Stimulated activated naive CD8-positive, alpha-beta T cell treated with anti-CD3 and anti-CD28 coated beads, Interleukin-15, amount 100 ng/mL, for 72 hours (primary cell): ENCODE results near the gene ALPK3.

ENCODE experiments used
- ATAC-seq: fragments of 150-1000 bp; cut with Tn5 transposase; 2 replicates; pipeline ENCODE4 v1.10.0; 2021; ENCODE audit warnings: mild to moderate bottlenecking, moderate library complexity
- DNase-seq, 2 donors: peaks; one replicate each; pipeline ENCODE4 v3.0.0; 2021 to 2022
- H3K27ac Mint-ChIP-seq, 2 donors: one replicate each; pipeline ENCODE4 v1.8.0; 2022; ENCODE audit warnings: mild to moderate bottlenecking in 2 of 2, mixed read lengths in 2 of 2, moderate library complexity in 2 of 2
- H3K27me3 Mint-ChIP-seq: one replicate; pipeline ENCODE4 v1.8.0; 2022; ENCODE audit warnings: mixed read lengths
- H3K4me1 Mint-ChIP-seq: one replicate; pipeline ENCODE4 v1.8.0; 2022; ENCODE audit warnings: mild to moderate bottlenecking, mixed read lengths
- H3K4me3 Mint-ChIP-seq, 2 donors: one replicate each; pipeline ENCODE4 v1.8.0; 2022; ENCODE audit warnings: mild to moderate bottlenecking in 2 of 2, mixed read lengths in 2 of 2, moderate library complexity in 1 of 2
- H3K9me3 Mint-ChIP-seq, 2 donors: one replicate each; pipeline ENCODE4 v1.8.0; 2022; ENCODE audit warnings: mixed read lengths in 2 of 2

Gene ALPK3

DNA sequence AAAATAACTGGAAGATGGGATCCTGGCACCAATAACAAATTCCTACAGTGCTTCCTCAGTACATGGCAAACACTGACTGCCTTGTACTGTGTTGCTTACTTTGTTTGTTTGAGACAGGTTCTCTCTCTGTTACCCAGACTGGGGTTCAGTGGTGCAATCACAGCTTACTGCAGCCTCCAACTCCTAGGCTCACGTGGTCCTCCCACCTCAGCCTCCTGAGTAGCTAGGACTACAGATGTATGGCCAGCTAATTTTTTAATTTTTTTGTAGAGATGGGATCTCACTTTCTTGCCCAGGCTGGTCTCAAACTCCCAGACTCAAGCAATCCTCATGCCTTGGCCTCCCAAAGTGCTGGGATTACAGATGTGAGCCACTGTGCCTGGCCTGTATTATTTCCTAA lies 3.7 kb upstream of the ALPK3 start:
- Mint-ChIP-seq H3K4me3 (no peak overlapping the region), H3K27me3 (peaks cover 18% of the 10 kb centered on the region), H3K4me1 (peaks cover 14% of the 10 kb centered on the region), H3K27ac (no peak overlapping the region), H3K9me3 (no peaks in the 10 kb centered on the region)
- ATAC-seq (no peak), DNase-seq (no peak)

GRCh38 chr15:84813931-84814330 lies 3.2 kb upstream of the ALPK3 start:
- DNase-seq (no peak), ATAC-seq (no peak)
- H3K4me1 Mint-ChIP-seq: peaks cover 14% of the 10 kb centered on the region
- no peak overlapping the region for H3K4me3 Mint-ChIP-seq
- H3K9me3 Mint-ChIP-seq: no peaks in the 10 kb centered on the region
- H3K27ac Mint-ChIP-seq: no peak overlapping the region
- peaks cover 22% of the 10 kb centered on the region for H3K27me3 Mint-ChIP-seq

- Mint-ChIP-seq H3K4me3 (no peak overlapping the region), H3K27ac (no peak overlapping the region), H3K9me3 (no peaks in the 10 kb centered on the region), H3K4me1 (peaks cover 14% of the 10 kb centered on the region), H3K27me3 (peaks cover 26% of the 10 kb centered on the region)
- ATAC-seq: no peak
- DNase-seq: no peak
Measured at GRCh38 chr15:84814916-84815315, 2.2 kb upstream of the ALPK3 start.

DNA sequence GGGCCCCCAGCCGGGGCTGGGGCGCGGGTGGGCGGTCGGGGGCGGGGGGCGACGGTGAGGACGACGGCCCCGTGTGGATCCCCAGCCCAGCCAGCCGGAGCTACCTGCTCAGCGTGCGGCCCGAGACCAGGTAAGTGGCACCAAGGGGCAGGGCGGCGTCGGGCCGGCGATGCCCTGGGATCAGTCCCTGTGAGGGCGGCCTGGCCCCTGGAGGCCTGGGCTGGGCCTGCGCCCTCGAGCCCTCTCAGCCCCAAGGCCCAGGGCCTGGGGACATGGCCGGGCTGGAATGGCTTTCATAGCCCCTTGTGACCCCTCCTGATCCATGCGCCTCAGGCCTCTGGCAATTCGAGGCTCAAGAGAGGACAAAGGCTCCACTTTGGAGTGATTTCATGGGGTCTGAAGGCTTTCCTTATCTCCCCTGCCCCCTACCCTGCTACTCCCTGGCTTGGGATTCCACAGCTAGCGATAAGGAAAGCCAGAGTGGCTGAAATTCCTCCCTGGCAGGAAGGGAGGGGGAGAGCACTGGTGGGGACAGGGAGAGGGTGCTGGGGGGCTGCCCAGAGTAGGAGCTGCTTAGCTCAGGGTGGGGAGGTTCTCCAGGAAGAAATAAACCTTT lies 418 bp downstream of the ALPK3 start:
- ATAC-seq (peak; percentile 53), DNase-seq (no peak)
- Mint-ChIP-seq H3K4me1 (peaks cover 14% of the 10 kb centered on the region), H3K4me3 (peak overlapping the region in 1 of 2 donors; percentile 24), H3K9me3 (no peaks in the 10 kb centered on the region), H3K27me3 (peaks cover 26% of the 10 kb centered on the region), H3K27ac (peak overlapping the region; percentile 61 to 90)

- Mint-ChIP-seq H3K27ac (peak overlapping the region; percentile 61 to 90), H3K4me1 (peaks cover 14% of the 10 kb centered on the region), H3K27me3 (peaks cover 26% of the 10 kb centered on the region), H3K4me3 (peak overlapping the region in 1 of 2 donors; percentile 24), H3K9me3 (no peaks in the 10 kb centered on the region)
- DNase-seq (no peak), ATAC-seq (no peak)
Measured at GRCh38 chr15:84818261-84819131, 1.3 kb downstream of the ALPK3 start.

DNA sequence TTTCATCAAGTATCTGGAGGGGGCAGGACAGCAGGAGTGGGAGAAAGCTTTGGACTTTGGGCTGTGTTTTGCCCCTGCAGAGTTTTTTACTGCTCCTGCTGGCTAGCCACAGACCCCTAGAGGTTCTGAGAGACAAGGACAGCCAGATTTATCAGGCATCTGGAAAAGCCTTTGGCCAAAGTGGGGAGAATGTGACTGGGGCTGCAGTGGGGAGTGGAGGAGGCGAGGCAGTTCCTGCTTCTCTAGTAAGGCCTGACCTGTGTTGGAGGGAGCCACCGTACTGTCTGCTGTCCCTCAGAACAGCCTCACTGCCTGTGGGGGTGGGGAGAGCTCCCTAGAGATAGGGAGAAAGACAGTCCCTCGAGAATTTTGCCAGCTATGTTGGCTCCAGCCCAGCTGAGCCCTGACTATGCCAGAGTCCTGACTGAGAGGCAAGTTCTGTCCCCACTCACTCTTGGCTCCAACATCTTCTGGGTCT lies 2.2 kb downstream of the ALPK3 start:
- ATAC-seq (no peak), DNase-seq (no peak)
- Mint-ChIP-seq H3K27me3 (peaks cover 26% of the 10 kb centered on the region), H3K27ac (peak overlapping the region in 1 of 2 donors; percentile 51), H3K4me3 (no peak overlapping the region), H3K4me1 (peaks cover 14% of the 10 kb centered on the region), H3K9me3 (no peaks in the 10 kb centered on the region)

DNA sequence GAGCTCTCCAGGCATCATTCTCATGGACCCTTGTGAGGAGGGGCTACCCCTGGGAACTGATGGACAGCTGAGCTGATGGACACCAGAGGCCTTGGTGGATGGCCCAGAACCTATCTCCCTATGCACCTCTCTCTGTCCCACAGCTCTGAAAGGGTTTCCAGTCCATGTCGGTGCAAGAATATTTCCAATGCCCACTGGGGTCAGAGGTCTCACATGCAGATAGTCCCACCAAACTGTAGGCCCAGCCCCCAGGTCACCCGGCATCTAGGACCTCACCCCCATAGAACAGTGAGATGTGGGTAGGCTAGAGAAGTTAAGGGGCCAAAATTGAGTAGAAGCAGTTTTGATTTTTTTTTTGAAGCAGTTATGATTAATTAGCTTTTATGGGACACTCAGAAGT lies 2.6 kb downstream of the ALPK3 start:
- Mint-ChIP-seq H3K27ac (no peak overlapping the region), H3K4me1 (peaks cover 14% of the 10 kb centered on the region), H3K4me3 (no peak overlapping the region), H3K9me3 (no peaks in the 10 kb centered on the region), H3K27me3 (peaks cover 26% of the 10 kb centered on the region)
- no peak for DNase-seq
- no peak for ATAC-seq

DNA sequence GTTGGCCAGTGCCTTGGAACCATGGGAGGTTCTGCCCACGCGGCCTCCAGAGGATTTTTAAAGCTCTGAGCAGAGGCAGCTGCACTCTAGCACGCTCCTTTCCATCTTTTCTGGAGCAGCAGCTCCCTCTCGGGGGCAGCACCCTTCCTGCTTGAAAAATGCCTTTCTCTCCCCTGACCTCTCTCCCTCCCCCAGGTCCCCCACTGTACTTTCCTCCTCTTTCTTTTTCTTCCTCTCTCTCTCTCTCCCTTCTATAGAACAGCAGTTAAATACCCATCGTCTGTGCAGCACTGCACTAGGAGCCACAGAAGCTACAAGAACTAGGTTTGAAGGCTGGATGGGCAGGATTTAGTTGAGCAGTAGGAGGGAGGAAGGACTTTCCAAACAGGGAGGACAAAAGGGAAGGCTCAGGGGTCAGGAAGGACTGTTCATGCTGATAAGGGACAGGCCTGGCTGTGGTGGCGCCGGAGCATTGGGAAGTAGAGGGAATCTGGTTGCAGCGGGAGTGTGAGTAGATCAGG lies 4.4 kb downstream of the ALPK3 start:
- peak overlapping the region in 1 of 2 donors; percentile 2 for H3K27ac Mint-ChIP-seq
- no peak for DNase-seq
- no peaks in the 10 kb centered on the region for H3K9me3 Mint-ChIP-seq
- no peak overlapping the region for H3K4me3 Mint-ChIP-seq
- H3K4me1 Mint-ChIP-seq: peaks cover 10% of the 10 kb centered on the region
- no peak for ATAC-seq
- H3K27me3 Mint-ChIP-seq: peaks cover 11% of the 10 kb centered on the region

- DNase-seq: no peak
- no peaks in the 10 kb centered on the region for H3K9me3 Mint-ChIP-seq
- no peak overlapping the region for H3K27ac Mint-ChIP-seq
- H3K27me3 Mint-ChIP-seq: peaks cover 7% of the 10 kb centered on the region
- H3K4me1 Mint-ChIP-seq: peaks cover 6% of the 10 kb centered on the region
- no peak overlapping the region for H3K4me3 Mint-ChIP-seq
- no peak for ATAC-seq
Measured at GRCh38 chr15:84822653-84823281, 5.6 kb downstream of the ALPK3 start.

- DNase-seq: no peak
- Mint-ChIP-seq H3K4me3 (no peak overlapping the region), H3K9me3 (no peaks in the 10 kb centered on the region), H3K27me3 (peaks cover 7% of the 10 kb centered on the region), H3K27ac (no peak overlapping the region), H3K4me1 (no peaks in the 10 kb centered on the region)
- ATAC-seq: no peak
Measured at GRCh38 chr15:84823282-84823878, 6.2 kb downstream of the ALPK3 start.

GRCh38 chr15:84824260-84825007 lies 7.3 kb downstream of the ALPK3 start:
- ATAC-seq: no peak
- no peak for DNase-seq
- Mint-ChIP-seq H3K27me3 (no peaks in the 10 kb centered on the region), H3K4me3 (no peak overlapping the region), H3K27ac (peak overlapping the region in 1 of 2 donors; percentile 13), H3K4me1 (no peaks in the 10 kb centered on the region), H3K9me3 (no peaks in the 10 kb centered on the region)

- no peak overlapping the region for H3K4me3 Mint-ChIP-seq
- H3K27me3 Mint-ChIP-seq: no peaks in the 10 kb centered on the region
- DNase-seq: no peak
- peak; percentile 43 for ATAC-seq
- H3K27ac Mint-ChIP-seq: no peak overlapping the region
- H3K9me3 Mint-ChIP-seq: no peaks in the 10 kb centered on the region
- no peaks in the 10 kb centered on the region for H3K4me1 Mint-ChIP-seq
Measured at GRCh38 chr15:84826369-84826823, 9.2 kb downstream of the ALPK3 start.

- Mint-ChIP-seq H3K9me3 (no peaks in the 10 kb centered on the region), H3K4me1 (no peaks in the 10 kb centered on the region), H3K27ac (no peak overlapping the region), H3K27me3 (no peaks in the 10 kb centered on the region), H3K4me3 (no peak overlapping the region)
- DNase-seq (no peak), ATAC-seq (no peak)
Measured at GRCh38 chr15:84827246-84827645, 10.1 kb downstream of the ALPK3 start.

GRCh38 chr15:84828086-84828908 lies 11.1 kb downstream of the ALPK3 start:
- ATAC-seq (no peak), DNase-seq (no peak)
- H3K27ac Mint-ChIP-seq: no peak overlapping the region
- H3K4me1 Mint-ChIP-seq: no peaks in the 10 kb centered on the region
- H3K4me3 Mint-ChIP-seq: no peak overlapping the region
- H3K27me3 Mint-ChIP-seq: no peaks in the 10 kb centered on the region
- no peaks in the 10 kb centered on the region for H3K9me3 Mint-ChIP-seq
